Activated T-helper 17 cell treated with anti-CD3 and anti-CD28 coated beads, Interleukin-2, amount 50 U/mL, for 72 hours (primary cell): ENCODE measurements around the gene ASTN2. TPM values are rescaled to one million over a fixed set of nuclear protein-coding genes. Genes with fewer than 3 reads are reported as not detected.

Source experiments
- ATAC-seq: fragments of 150-1000 bp; cut with Tn5 transposase; replicated peaks from 2 replicates; pipeline ENCODE4 v1.10.0; 2021; ENCODE audit warnings: mild to moderate bottlenecking, moderate library complexity
- H3K27ac Mint-ChIP-seq: one replicate; pipeline ENCODE4 v1.8.0; 2022; ENCODE audit warnings: mixed read lengths
- H3K27me3 Mint-ChIP-seq: one replicate; pipeline ENCODE4 v1.8.0; 2022; ENCODE audit warnings: mixed read lengths
- H3K36me3 Mint-ChIP-seq: one replicate; pipeline ENCODE4 v1.8.0; 2022; ENCODE audit warnings: low read depth, mild to moderate bottlenecking, mixed read lengths
- H3K4me1 Mint-ChIP-seq: one replicate; pipeline ENCODE4 v1.8.0; 2022; ENCODE audit warnings: mixed read lengths
- H3K4me3 Mint-ChIP-seq: one replicate; pipeline ENCODE4 v1.8.0; 2022; ENCODE audit warnings: mild to moderate bottlenecking, mixed read lengths
- H3K9me3 Mint-ChIP-seq: one replicate; pipeline ENCODE4 v1.8.0; 2022; ENCODE audit warnings: mixed read lengths
- total RNA-seq, 2 donors: library from RNA; stranded (reverse); gene quantifications; one replicate each; pipeline ENCODE4 v1.2.3, GENCODE V29; 2022

The ASTN2 gene
- total RNA-seq, 2 donors from 2014 or later: 3.3 to 5.4 TPM

DNA sequence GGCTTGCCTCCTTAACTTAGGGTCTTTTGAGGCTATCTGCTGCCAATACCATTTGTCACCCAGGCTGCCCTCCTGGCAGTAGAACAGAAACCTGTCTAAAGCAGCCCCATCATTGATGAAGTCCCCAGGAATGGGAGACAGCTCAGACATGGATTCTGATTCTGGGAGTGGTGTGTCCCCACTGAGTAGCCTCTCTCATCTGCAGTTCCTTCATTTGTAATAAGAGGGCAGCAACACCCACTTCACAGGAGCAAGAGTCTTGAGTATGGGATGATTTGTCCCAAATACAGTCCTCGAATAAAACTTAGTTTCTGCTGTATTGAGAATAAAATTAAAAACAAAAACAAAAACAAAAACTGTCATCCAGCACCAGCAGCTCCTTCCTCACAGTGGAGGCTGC lies 167.6 kb downstream of the ASTN2 start:
- no peak overlapping the region for H3K27ac Mint-ChIP-seq

DNA sequence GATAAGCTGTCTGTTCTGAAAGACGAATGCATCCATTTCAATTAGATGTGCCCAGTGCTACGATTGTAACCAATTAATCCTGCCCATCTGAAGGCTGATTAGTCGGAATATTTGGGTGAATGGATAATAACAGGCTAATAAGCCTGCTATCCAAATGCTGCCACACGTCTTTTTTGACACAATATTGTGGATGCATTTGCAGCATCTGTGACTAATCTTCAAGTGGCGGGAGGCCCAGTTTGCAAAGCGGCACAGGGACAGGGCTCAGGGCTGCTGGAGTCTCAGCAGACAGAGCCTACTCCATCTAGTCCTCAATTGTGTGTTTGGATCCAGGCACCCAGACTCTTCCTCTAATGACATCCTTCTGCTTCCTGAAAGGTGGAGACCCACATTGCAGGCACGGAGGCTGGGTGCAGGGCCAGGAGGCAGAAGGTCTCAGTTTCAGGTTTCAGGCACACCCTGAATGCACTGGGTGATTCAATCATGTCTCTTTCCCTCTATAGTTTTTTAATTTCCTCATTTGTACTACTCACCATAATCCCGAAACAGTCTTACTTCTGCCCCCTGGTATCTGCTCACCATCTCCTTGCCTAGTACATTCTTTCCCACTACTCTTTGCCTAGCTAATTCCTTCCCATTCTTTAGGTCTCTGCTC lies 169.6 kb downstream of the ASTN2 start:
- H3K36me3 Mint-ChIP-seq: no peaks in the 10 kb centered on the region
- ATAC-seq: no peak
- peaks cover 16% of the 10 kb centered on the region for H3K9me3 Mint-ChIP-seq
- H3K27ac Mint-ChIP-seq: no peak overlapping the region
- H3K4me1 Mint-ChIP-seq: peaks cover 4% of the 10 kb centered on the region
- no peak overlapping the region for H3K4me3 Mint-ChIP-seq
- peaks cover 4% of the 10 kb centered on the region for H3K27me3 Mint-ChIP-seq

More for the DNA sequence above, 167.6 kb downstream of the ASTN2 start:
- Mint-ChIP-seq H3K4me1 (peaks cover 4% of the 10 kb centered on the region), H3K36me3 (no peaks in the 10 kb centered on the region), H3K4me3 (no peak overlapping the region), H3K9me3 (peaks cover 19% of the 10 kb centered on the region), H3K27me3 (peaks cover 4% of the 10 kb centered on the region)
- no peak for ATAC-seq

DNA sequence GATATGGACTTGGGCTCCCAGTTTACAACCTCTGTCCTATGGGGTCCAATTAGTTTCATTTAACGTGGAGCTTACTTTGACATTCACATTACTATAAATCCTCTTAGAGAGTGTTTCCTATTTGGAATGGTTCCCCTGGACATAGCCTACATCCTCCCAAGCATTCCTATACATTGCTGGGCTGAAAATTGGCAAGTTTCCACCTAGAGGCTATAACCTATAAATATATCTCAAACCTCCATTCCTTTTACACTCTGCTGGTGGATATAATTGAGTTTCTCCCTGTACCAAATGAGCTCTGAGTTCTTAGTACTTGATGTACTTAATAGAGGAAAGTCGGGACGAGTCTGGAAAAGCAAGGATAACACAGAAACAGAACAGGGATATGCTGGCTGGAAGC lies 172.8 kb downstream of the ASTN2 start:
- Mint-ChIP-seq H3K27me3 (peaks cover 4% of the 10 kb centered on the region), H3K27ac (no peak overlapping the region), H3K9me3 (peaks cover 16% of the 10 kb centered on the region), H3K4me1 (peaks cover 4% of the 10 kb centered on the region), H3K36me3 (no peaks in the 10 kb centered on the region), H3K4me3 (no peak overlapping the region)
- ATAC-seq: no peak

DNA sequence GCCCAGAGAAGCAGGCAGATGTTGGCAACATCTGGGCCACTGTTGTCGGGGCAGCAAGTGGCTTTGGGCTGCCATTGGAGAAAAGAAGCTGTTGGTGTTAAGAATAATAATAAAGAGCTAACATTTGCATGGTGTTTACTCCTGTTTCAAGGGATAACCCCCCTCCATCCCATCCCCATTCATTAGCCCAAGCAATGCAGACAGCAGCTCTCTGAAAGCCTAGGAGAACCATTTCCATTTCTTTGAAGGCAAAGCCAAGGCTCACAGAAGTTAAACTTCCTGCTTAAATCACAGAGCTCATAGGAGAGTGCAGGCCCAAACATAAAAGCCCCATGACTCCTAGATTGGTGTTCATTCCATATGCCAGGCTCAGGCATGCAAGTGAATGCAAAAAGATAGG lies 175.4 kb downstream of the ASTN2 start:
- no peak overlapping the region for H3K4me3 Mint-ChIP-seq
- ATAC-seq: no peak
- H3K27ac Mint-ChIP-seq: no peak overlapping the region
- no peaks in the 10 kb centered on the region for H3K36me3 Mint-ChIP-seq
- no peaks in the 10 kb centered on the region for H3K27me3 Mint-ChIP-seq
- peaks cover 11% of the 10 kb centered on the region for H3K9me3 Mint-ChIP-seq
- H3K4me1 Mint-ChIP-seq: no peaks in the 10 kb centered on the region

DNA sequence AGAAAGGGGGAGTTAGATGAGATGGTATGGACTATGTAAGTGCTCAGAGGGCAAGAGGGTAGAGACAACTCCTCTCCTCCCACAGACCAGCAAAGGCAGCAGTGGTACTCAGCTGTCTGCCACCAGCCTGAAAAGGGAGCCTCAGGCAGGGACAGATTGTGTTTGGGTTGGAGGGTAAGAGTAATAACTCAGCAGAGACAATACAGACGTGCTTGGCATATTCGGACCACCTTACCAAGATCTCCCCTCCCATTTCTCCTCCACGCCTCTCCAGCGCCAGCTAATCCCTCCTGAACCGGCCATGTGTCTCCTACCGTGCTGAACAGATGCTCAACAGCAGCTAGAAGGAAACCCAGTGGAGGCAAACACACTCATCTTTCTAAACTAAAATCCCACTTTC lies 180.8 kb downstream of the ASTN2 start:
- no peak overlapping the region for H3K27ac Mint-ChIP-seq
- H3K27me3 Mint-ChIP-seq: no peaks in the 10 kb centered on the region
- no peaks in the 10 kb centered on the region for H3K4me1 Mint-ChIP-seq
- H3K36me3 Mint-ChIP-seq: no peaks in the 10 kb centered on the region
- ATAC-seq: no peak
- no peak overlapping the region for H3K4me3 Mint-ChIP-seq
- no peaks in the 10 kb centered on the region for H3K9me3 Mint-ChIP-seq

DNA sequence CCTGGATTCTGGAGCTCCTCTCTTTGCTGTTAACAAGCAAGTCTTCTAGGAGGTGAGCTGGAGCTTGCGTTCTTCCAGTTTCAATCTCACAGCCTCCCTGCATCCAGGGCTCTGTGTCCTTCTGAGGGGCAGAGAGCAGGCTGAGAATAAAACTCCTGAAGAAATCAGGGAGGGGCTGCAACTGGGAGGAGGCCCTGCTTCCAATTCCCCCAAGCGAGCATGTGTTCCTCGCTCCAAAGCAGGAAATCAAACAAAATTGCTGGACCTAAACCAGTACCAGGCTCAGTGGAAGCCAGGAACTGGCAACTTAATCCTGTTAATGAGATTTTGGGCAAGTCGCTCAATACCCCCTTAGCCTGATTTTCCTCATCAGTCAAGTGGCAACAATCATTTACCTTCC lies 181.8 kb downstream of the ASTN2 start:
- H3K27me3 Mint-ChIP-seq: no peaks in the 10 kb centered on the region
- no peak overlapping the region for H3K4me3 Mint-ChIP-seq
- H3K4me1 Mint-ChIP-seq: no peaks in the 10 kb centered on the region
- no peak overlapping the region for H3K27ac Mint-ChIP-seq
- H3K9me3 Mint-ChIP-seq: no peaks in the 10 kb centered on the region
- H3K36me3 Mint-ChIP-seq: no peaks in the 10 kb centered on the region
- ATAC-seq: no peak

DNA sequence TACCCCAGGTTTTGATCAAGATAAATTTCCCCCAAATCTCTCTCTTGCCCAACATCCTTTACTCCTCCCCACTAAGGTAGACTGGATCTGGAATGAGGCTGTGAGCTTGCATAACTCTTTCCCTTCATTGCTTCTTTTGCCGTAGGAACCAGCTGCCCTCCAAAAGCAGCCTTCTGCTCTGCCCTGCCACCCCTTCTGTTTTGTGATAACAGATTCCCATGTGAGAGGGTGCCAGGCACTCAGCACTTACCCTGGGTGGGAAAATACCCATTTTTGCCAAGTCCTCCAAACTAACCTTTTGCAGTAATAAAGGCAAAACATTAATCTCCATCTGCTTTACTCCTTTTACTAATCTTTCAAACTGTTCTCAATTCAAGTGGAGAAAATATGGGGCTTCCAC lies 182.6 kb downstream of the ASTN2 start:
- Mint-ChIP-seq H3K4me3 (no peak overlapping the region), H3K27ac (no peak overlapping the region), H3K4me1 (no peaks in the 10 kb centered on the region), H3K9me3 (no peaks in the 10 kb centered on the region), H3K36me3 (no peaks in the 10 kb centered on the region), H3K27me3 (no peaks in the 10 kb centered on the region)
- ATAC-seq: no peak

DNA sequence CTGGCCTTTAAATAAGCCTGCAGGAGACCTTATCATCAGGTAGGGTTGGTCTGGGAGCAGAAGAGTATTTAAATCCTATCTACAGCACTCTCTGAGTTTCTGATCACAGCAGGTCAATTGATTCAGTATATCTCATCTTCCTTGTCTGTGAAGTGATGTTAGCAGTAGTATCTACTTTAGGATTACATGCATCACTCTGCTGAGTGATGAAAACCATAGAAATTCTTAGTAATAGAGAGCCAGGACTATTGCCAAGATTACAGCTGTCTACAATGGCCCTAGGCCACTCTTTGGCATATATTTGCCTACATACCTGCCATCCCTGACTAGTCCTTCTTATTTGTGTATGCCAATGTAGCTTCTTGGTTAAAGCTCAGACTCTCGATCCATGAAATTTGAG lies 183.8 kb downstream of the ASTN2 start:
- H3K4me1 Mint-ChIP-seq: no peaks in the 10 kb centered on the region
- no peak overlapping the region for H3K27ac Mint-ChIP-seq
- no peaks in the 10 kb centered on the region for H3K9me3 Mint-ChIP-seq
- H3K4me3 Mint-ChIP-seq: no peak overlapping the region
- no peaks in the 10 kb centered on the region for H3K36me3 Mint-ChIP-seq
- no peak for ATAC-seq
- H3K27me3 Mint-ChIP-seq: no peaks in the 10 kb centered on the region

DNA sequence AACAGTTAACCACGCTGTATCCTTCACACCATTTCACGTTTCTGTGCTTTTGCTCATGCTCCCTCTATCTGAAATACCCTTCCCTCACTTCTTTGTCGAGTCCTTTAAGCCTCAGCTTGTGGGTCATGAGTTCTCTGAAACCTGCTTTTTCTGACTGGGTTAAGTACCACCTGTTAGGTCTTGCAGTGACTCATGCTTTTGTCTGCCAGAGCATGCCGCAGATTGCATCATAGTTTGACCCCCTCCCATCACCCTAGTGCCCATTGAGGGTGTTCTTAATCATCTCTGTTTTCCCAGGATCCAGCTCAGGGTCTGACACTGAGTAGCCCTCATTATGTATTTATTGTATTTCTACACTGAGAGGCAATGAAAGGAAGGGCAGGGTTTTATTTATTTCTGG lies 190.2 kb downstream of the ASTN2 start:
- Mint-ChIP-seq H3K27ac (no peak overlapping the region), H3K27me3 (no peaks in the 10 kb centered on the region)

DNA sequence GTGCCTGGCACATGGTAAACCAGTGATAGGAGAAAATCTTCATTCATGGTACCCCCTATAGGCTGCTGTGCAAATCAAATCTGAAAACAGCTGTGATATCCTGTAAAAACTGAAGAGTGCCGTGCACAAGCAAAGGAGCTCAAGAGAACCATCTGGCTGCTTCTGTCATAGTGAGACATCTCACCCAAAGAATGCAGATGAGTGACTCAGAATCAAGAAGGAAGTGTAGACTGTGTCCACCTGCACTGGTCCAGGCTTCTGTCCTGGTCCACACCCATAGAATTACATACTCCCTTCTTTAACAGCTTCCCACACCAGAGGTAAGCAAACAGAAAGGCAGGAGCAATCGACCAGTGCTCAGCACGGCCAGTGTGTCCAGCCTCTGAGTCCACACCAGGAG lies 195.9 kb downstream of the ASTN2 start:
- Mint-ChIP-seq H3K27ac (no peak overlapping the region), H3K4me3 (no peak overlapping the region), H3K36me3 (no peaks in the 10 kb centered on the region), H3K9me3 (peaks cover 20% of the 10 kb centered on the region), H3K27me3 (no peaks in the 10 kb centered on the region), H3K4me1 (no peaks in the 10 kb centered on the region)
- ATAC-seq: no peak

More for the DNA sequence above, 190.2 kb downstream of the ASTN2 start:
- Mint-ChIP-seq H3K36me3 (no peaks in the 10 kb centered on the region), H3K9me3 (peaks cover 4% of the 10 kb centered on the region), H3K4me3 (no peak overlapping the region), H3K4me1 (no peaks in the 10 kb centered on the region)
- ATAC-seq: no peak

DNA sequence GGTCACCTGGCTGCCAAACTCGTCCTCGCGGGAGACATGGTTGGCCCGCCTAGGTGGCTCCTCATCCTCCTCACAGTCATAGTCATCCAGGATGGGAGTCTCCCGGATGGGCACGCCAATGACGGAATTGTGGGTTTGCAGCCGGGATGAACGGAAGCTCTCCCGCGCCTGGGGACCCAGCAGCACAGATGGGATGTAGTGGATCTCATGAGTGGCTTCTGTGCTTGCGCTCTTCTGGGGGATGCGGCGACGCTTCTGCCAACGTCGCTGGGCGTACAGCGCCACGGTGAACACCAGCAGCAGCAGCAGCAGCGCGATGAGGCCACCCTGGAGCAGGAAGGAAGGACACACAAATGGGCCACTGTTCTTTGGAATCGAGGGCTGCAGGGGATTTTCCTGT lies 200.4 kb downstream of the ASTN2 start:
- H3K9me3 Mint-ChIP-seq: peaks cover 29% of the 10 kb centered on the region
- H3K27ac Mint-ChIP-seq: no peak overlapping the region
- H3K36me3 Mint-ChIP-seq: no peaks in the 10 kb centered on the region
- no peak overlapping the region for H3K4me3 Mint-ChIP-seq
- H3K4me1 Mint-ChIP-seq: no peaks in the 10 kb centered on the region
- no peaks in the 10 kb centered on the region for H3K27me3 Mint-ChIP-seq
- ATAC-seq: no peak

DNA sequence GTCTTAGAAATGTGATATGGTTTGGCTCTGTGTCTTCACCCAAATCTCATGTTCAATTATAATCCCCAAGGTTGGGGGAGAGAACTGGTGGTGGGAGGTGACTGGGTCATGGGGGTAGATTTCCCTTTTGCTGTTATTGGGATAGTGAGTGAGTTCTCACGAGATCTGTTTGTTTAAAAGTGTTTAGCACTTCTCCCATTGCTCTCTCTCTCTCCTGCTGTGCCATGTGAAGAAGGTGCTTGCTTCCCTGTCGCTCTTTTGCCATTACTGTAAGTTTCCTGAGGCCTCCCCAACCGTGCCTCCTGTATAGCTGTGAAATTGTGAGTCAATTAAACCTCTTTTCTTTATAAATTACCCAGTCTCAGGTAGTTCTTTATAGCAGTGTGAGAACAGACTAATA lies 203.6 kb downstream of the ASTN2 start:
- H3K27ac Mint-ChIP-seq: no peak overlapping the region
- ATAC-seq: no peak
- peaks cover 28% of the 10 kb centered on the region for H3K9me3 Mint-ChIP-seq
- H3K36me3 Mint-ChIP-seq: no peaks in the 10 kb centered on the region
- H3K4me1 Mint-ChIP-seq: no peaks in the 10 kb centered on the region
- H3K4me3 Mint-ChIP-seq: no peak overlapping the region
- H3K27me3 Mint-ChIP-seq: no peaks in the 10 kb centered on the region

DNA sequence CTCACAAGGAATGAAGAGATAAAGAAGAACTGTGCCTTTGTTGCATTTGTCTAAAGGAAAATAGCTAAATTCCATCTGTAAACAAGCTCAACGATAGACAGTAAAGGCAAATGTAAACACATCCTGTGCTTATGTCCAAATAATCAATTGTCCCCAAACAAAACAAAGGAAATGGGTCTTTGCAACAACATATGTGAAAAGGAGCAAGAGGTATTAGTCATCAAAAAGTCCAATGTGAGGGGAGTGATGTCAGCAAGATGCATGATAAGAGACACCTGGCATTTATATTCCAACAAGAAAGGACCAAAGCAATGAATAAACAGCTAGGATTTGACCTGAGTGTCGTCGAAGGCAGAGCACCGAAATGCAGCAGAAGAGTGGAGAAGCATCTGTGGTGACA lies 209.1 kb downstream of the ASTN2 start:
- Mint-ChIP-seq H3K27ac (no peak overlapping the region), H3K36me3 (no peaks in the 10 kb centered on the region), H3K9me3 (peaks cover 23% of the 10 kb centered on the region), H3K27me3 (no peaks in the 10 kb centered on the region), H3K4me1 (no peaks in the 10 kb centered on the region), H3K4me3 (no peak overlapping the region)
- ATAC-seq: no peak

DNA sequence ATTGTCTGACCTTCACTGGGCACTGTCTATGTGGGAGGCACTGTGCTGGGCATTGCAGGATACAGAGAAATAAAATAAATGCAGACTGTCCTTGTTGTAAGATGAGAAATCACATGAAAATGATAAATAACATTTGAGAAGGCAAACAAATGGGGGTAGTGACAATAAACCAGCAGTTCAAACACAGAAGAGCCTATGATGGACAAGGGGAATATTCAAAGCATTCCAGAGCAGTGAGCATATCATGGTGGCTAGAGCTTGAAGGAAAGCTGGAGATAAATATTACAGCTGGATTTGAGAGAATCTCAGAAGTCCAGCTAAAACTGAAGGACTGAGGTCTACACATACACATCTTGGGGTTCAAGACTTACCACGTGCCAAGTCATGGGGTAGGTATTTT lies 209.9 kb downstream of the ASTN2 start:
- ATAC-seq: no peak
- H3K4me1 Mint-ChIP-seq: no peaks in the 10 kb centered on the region
- H3K27me3 Mint-ChIP-seq: no peaks in the 10 kb centered on the region
- no peak overlapping the region for H3K27ac Mint-ChIP-seq
- peaks cover 19% of the 10 kb centered on the region for H3K9me3 Mint-ChIP-seq
- no peak overlapping the region for H3K4me3 Mint-ChIP-seq
- H3K36me3 Mint-ChIP-seq: no peaks in the 10 kb centered on the region

DNA sequence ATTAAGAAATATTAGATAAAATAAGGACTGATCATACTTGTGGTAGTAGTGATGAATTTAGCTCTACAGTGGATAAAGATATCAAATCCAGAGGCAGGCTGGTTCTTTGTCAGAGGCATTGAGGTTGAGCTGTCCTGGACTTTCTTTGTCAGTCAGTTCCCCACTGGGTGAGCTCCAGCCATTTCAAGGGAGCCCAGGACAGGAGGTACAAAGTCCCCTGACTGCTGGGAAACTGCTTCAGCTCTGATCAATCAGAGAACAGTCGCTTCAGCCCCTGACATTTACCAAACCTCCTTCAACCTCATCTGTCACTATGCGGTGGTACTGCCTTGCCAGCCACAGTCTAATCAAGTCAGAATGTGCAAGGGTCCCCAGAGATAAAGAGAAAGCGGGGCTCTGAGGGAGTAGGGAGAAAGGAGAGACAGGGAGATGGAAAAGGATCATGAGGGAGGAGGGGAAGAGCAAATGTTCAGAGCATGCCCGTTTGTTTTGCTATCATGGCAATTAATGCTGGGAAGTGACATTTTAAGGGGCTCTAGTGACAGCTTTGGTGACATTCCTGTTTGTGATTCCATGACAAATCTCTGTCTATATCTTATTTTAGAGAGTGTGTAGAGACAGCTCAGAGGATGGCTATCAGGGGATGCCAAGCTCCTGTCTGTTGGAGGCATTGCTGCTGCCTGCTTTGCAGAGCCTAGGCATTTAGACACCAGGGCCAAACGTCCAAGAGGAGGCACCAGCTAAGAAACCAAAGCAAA lies 223.2 kb downstream of the ASTN2 start:
- Mint-ChIP-seq H3K27ac (no peak overlapping the region), H3K4me3 (no peak overlapping the region), H3K9me3 (peaks cover 16% of the 10 kb centered on the region), H3K36me3 (no peaks in the 10 kb centered on the region), H3K4me1 (no peaks in the 10 kb centered on the region), H3K27me3 (no peaks in the 10 kb centered on the region)
- ATAC-seq: no peak
